Kidney (tissue), 14 donors: Measurements from ENCODE around the gene ABHD12. TPM values are rescaled to one million over a fixed set of nuclear protein-coding genes. Genes with fewer than 3 reads are reported as not detected.

ENCODE experiments used
- DNase-seq, 5 donors: peaks; one replicate each; pipeline ENCODE4 v3.0.0-alpha.2; 2013 to 2020
- FAIRE-seq: peaks from 2 replicates; lab custom pipeline; 2012; peaks lifted over from hg19 to GRCh38; lab: Jason Lieb, UNC
- H3K27ac ChIP-seq, 2 donors: one replicate each; pipeline ENCODE4 v1.7.0; 2013; ENCODE audit warnings: low read depth in 2 of 2, low read length in 2 of 2, inconsistent platforms in 1 of 2
- H3K27me3 ChIP-seq: one replicate; pipeline ENCODE4 v1.7.1; 2013; ENCODE audit warnings: low read length, inconsistent platforms; ENCODE audit not compliant: control insufficient read depth, insufficient read depth
- H3K36me3 ChIP-seq, 3 donors: one replicate each; pipeline versions ENCODE4 v1.7.0 to v1.7.1; 2013; ENCODE audit warnings: low read length in 3 of 3, control low read depth in 1 of 3, inconsistent platforms in 1 of 3; ENCODE audit not compliant: insufficient read depth in 3 of 3, control insufficient read depth in 2 of 3
- H3K4me1 ChIP-seq, 3 donors: one replicate each; pipeline versions ENCODE4 v1.7.0 to v1.7.1; 2013; ENCODE audit warnings: low read length in 3 of 3, inconsistent platforms in 1 of 3, low read depth in 1 of 3; ENCODE audit not compliant: control insufficient read depth in 2 of 3, insufficient read depth in 2 of 3
- H3K4me3 ChIP-seq, 3 donors: one replicate each; pipeline versions ENCODE4 v1.7.0 to v1.8.1; 2013; ENCODE audit warnings: low read length in 3 of 3, control low read depth in 1 of 3, inconsistent platforms in 1 of 3
- H3K9ac ChIP-seq, 3 donors: one replicate each; pipeline versions ENCODE4 v1.7.0 to v1.7.1; 2013; ENCODE audit warnings: low read length in 3 of 3, control low read depth in 1 of 3, inconsistent platforms in 1 of 3
- H3K9me3 ChIP-seq, 3 donors: one replicate each; pipeline versions ENCODE4 v1.7.0 to v1.7.1; 2013; ENCODE audit warnings: low read length in 3 of 3, control low read depth in 1 of 3, inconsistent platforms in 1 of 3; ENCODE audit not compliant: control insufficient read depth in 2 of 3, insufficient read depth in 1 of 3
- CTCF ChIP-seq: IDR thresholded peaks from 3 replicates; pipeline ENCODE4 v1.5.1; 2012; ENCODE audit warnings: mild to moderate bottlenecking, moderate library complexity, borderline replicate concordance; ENCODE audit not compliant: insufficient read depth; ENCODE audit errors: extremely low read depth
- intact Hi-C: fragments of 100-400 bp; cut with DNase I; formaldehyde crosslinking; loops from one replicate; pipeline ENCODE4 v1.11.1; 2022
- polyA plus RNA-seq: library from polyadenylated mRNA; stranded (reverse); fragments of 350-450 nt; fragmentation: Illumina TruSeq; extraction: RNeasy Lipid Tissue Mini Kit (QIAGEN cat#74804); gene quantifications from one replicate; pipeline ENCODE4 v1.2.3, GENCODE V29; 2014; ENCODE audit warnings: low read depth, low replicate concordance; ENCODE audit not compliant: insufficient read depth
- total RNA-seq: library from RNA; stranded (reverse); fragmentation: NEBNext Ultra II Directional; extraction: Animal tissue kit (Norgen Biotek cat#: 25700); gene quantifications from one replicate; pipeline ENCODE4 v1.2.1, GENCODE V29; 2021
- donor health status: control.
- donor health status: control.
- donor health status: control.
- donor health status: control.
- donor health status: control.
- donor health status: DM: yes; HTN: yes; CAD: no.
- donor health status: Normal renal cell carcinoma (clear cell type).

The ABHD12 gene
- total and polyA plus RNA-seq, 2 donors from 2014 or later, result 61.5 to 68.1 TPM

- H3K9ac ChIP-seq, result no peak overlapping the region
- no peak overlapping the region for H3K4me3 ChIP-seq
- DNase-seq (no peak), FAIRE-seq (no peak)
- no peak overlapping the region for H3K27ac ChIP-seq
- peaks cover 0 to 5% (median 0%) of the 10 kb centered on the region in 3 donors for H3K4me1 ChIP-seq
- TF ChIP-seq CTCF, result no peak
- H3K9me3 ChIP-seq, result no peaks in the 10 kb centered on the region
- intact Hi-C loops, result no loop called here
- H3K36me3 ChIP-seq, result peaks cover 0 to 8% (median 5%) of the 10 kb centered on the region in 3 donors
- no peaks in the 10 kb centered on the region for H3K27me3 ChIP-seq
These were observed 68.6 kb downstream of the ABHD12 start for GRCh38 chr20:25321991-25322390.

GRCh38 chr20:25321262-25321831 lies 69.3 kb downstream of the ABHD12 start:
- peaks cover 0 to 5% (median 0%) of the 10 kb centered on the region in 3 donors for H3K4me1 ChIP-seq
- FAIRE-seq (no peak), DNase-seq (peak in 1 of 5 donors; percentile 37)
- no peak overlapping the region for H3K9ac ChIP-seq
- intact Hi-C loops, result no loop called here
- H3K27ac ChIP-seq, result no peak overlapping the region
- H3K27me3 ChIP-seq, result no peaks in the 10 kb centered on the region
- no peak overlapping the region for H3K4me3 ChIP-seq
- no peak for TF ChIP-seq CTCF
- no peaks in the 10 kb centered on the region for H3K9me3 ChIP-seq
- H3K36me3 ChIP-seq, result peaks cover 0 to 14% (median 7%) of the 10 kb centered on the region in 3 donors

- Histone ChIP-seq H3K9me3 (no peaks in the 10 kb centered on the region), H3K36me3 (peaks cover 0 to 14% (median 7%) of the 10 kb centered on the region in 3 donors), H3K4me3 (no peak overlapping the region), H3K9ac (no peak overlapping the region), H3K27ac (no peak overlapping the region), H3K4me1 (peaks cover 0 to 5% (median 0%) of the 10 kb centered on the region in 3 donors), H3K27me3 (no peaks in the 10 kb centered on the region)
- intact Hi-C loops, result no loop called here
- FAIRE-seq (no peak), DNase-seq (peak in 2 of 5 donors; percentile 22 to 24)
- no peak for TF ChIP-seq CTCF
These were observed 70.4 kb downstream of the ABHD12 start for GRCh38 chr20:25320035-25320800.
